ENCODE measurements around the gene NAA80. TPM values are rescaled to one million over a fixed set of nuclear protein-coding genes. Genes with fewer than 3 reads are reported as not detected.
A peak's percentile ranks its signal among the peaks of the same experiment; 100 is the strongest.

NAA80 gene
- total RNA-seq, 1 donor: 6.5 TPM

DNA sequence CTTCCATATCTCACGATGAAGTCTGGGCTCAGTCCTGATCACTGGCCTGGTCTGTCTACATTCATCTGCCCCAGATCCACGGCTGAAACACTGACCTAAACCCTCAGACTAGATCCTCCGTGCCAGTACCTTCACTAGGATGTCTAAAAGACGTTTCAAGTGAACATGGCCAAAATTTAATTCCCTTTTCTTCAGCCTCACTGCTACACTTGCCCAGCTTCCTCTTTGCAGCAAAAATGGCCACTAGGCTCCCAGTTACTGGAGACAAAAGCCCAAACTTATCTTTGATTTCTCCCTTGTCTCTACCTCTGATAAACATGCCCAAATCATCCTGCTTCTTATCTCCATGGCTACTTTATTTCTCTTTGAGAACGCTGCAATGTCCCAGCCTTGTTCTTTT lies 39.8 kb upstream of the NAA80 start:
- H3K4me3 ChIP-seq (ENCODE audit: insufficient read depth, low read length): no peak overlapping the region
- H3K4me2 ChIP-seq (ENCODE audit: insufficient read depth, low read length): peak overlapping the region; percentile 5
- TF ChIP-seq, protein P1, sequence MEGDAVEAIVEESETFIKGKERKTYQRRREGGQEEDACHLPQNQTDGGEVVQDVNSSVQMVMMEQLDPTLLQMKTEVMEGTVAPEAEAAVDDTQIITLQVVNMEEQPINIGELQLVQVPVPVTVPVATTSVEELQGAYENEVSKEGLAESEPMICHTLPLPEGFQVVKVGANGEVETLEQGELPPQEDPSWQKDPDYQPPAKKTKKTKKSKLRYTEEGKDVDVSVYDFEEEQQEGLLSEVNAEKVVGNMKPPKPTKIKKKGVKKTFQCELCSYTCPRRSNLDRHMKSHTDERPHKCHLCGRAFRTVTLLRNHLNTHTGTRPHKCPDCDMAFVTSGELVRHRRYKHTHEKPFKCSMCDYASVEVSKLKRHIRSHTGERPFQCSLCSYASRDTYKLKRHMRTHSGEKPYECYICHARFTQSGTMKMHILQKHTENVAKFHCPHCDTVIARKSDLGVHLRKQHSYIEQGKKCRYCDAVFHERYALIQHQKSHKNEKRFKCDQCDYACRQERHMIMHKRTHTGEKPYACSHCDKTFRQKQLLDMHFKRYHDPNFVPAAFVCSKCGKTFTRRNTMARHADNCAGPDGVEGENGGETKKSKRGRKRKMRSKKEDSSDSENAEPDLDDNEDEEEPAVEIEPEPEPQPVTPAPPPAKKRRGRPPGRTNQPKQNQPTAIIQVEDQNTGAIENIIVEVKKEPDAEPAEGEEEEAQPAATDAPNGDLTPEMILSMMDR (IDR thresholded peaks at IDR 0.05; ENCODE audit: extremely low read depth, low read depth, low read length): no peak
- H3K4me1 ChIP-seq (ENCODE audit: insufficient read depth, low read length): peaks cover 54% of the 10 kb centered on the region
- H3K36me3 ChIP-seq (ENCODE audit: insufficient read depth, low read length): no peaks in the 10 kb centered on the region
- no peak for DNase-seq (ENCODE audit: insufficient read length, low spot score, missing footprints)
- H4K20me1 ChIP-seq (ENCODE audit: insufficient read depth, low read length): peaks cover 20% of the 10 kb centered on the region
- peak overlapping the region; percentile 4 for H3K27ac ChIP-seq (ENCODE audit: low read depth, low read length)
- H3K27me3 ChIP-seq (ENCODE audit: insufficient read depth, low read length): no peaks in the 10 kb centered on the region
- no peak overlapping the region for H2AFZ ChIP-seq (ENCODE audit: low read length)
- H3K9me3 ChIP-seq (ENCODE audit: low read depth, low read length): no peaks in the 10 kb centered on the region
- peaks cover 60% of the 10 kb centered on the region for H3K79me2 ChIP-seq (ENCODE audit: insufficient read depth, low read length)

DNA sequence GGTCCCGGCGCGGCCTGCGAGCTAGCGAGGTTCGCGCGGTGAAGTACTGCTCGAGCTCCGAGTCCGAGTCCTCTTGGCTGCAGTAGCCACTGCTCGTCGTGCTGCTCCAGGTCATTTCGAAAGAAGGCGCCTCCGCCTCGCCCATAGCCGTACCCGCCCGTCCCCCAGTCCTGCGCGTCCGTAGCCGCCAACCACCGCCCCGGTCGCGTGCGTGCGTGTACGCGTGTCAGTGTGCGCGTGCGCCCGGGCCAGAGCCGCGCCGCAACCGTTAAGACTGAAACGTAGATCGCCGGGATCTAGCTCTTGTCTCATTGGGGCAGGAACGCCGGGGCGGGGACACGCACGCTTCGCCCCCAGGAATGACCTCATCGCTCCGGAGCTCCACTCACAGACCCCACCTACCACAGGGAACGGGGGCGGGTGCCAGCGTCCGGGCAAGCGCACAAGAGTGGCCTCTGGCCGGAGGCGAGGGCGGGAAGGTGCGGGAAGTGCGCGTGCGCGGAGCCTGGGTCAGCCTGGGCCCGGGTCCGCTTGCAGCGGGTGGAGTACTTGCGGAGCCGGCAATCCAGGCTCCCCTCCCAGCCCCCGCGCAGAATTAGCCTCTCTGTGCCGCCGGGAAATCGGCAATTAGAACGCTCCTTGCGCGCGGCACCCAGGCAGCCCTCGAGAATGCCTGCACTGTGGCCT lies 38.1 kb upstream of the NAA80 start:
- DNase-seq (ENCODE audit: insufficient read length, low spot score, missing footprints): peak; percentile 100
- H3K79me2 ChIP-seq (ENCODE audit: insufficient read depth, low read length): peaks cover 76% of the 10 kb centered on the region
- peaks cover 64% of the 10 kb centered on the region for H3K4me1 ChIP-seq (ENCODE audit: insufficient read depth, low read length)
- no peaks in the 10 kb centered on the region for H3K27me3 ChIP-seq (ENCODE audit: insufficient read depth, low read length)
- H3K9me3 ChIP-seq (ENCODE audit: low read depth, low read length): no peaks in the 10 kb centered on the region
- H3K36me3 ChIP-seq (ENCODE audit: insufficient read depth, low read length): peaks cover 2% of the 10 kb centered on the region
- peak overlapping the region; percentile 83 for H3K4me2 ChIP-seq (ENCODE audit: insufficient read depth, low read length)
- H2AFZ ChIP-seq (ENCODE audit: low read length): peak overlapping the region; percentile 88
- peaks cover 27% of the 10 kb centered on the region for H4K20me1 ChIP-seq (ENCODE audit: insufficient read depth, low read length)
- TF ChIP-seq, protein P1 (IDR thresholded peaks at IDR 0.05; ENCODE audit: extremely low read depth, low read depth, low read length): no peak
- peak overlapping the region; percentile 90 for H3K4me3 ChIP-seq (ENCODE audit: insufficient read depth, low read length)
- H3K27ac ChIP-seq (ENCODE audit: low read depth, low read length): peak overlapping the region; percentile 84

DNA sequence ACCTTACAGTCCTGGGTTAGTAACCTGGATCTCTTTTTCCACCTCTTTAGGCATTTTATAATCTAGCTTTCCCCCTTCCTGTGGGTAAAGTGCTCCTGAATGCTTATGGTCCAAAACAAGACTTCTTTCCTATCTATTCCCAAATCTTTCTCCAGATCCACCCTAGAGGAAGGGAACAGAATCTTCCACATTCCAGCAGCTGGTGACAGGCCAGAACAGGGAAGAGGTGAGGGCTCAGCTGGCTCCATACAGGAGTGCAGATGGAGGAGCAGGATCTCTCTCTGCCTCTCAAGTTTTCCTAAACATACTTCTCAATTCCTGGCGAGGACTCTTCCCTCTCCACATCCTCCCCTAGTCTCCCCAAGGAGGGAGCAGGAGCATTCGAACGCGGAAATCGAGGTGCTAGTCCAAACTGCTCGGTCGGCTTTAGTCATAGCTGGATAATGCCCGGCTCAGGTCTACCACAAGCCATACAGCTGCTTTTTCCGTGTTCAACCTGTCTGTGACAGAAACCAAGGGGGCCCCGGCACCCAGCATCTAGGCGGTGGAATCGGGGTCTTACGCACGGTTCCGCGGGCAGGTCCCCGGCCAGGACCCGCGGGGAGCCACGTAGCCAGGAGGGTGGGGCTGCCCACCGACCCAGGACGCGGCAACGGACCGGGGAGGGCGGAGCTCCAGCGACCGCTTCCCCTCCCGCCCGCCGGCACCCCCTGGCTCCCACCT lies 37.4 kb upstream of the NAA80 start:
- Histone ChIP-seq H3K79me2 (ENCODE audit: insufficient read depth, low read length) (peaks cover 83% of the 10 kb centered on the region), H3K36me3 (ENCODE audit: insufficient read depth, low read length) (peaks cover 9% of the 10 kb centered on the region), H3K27me3 (ENCODE audit: insufficient read depth, low read length) (no peaks in the 10 kb centered on the region), H4K20me1 (ENCODE audit: insufficient read depth, low read length) (peaks cover 33% of the 10 kb centered on the region), H3K4me3 (ENCODE audit: insufficient read depth, low read length) (peak overlapping the region; percentile 90), H3K4me2 (ENCODE audit: insufficient read depth, low read length) (peak overlapping the region; percentile 83), H3K4me1 (ENCODE audit: insufficient read depth, low read length) (peaks cover 64% of the 10 kb centered on the region), H2AFZ (ENCODE audit: low read length) (peak overlapping the region; percentile 25), H3K9me3 (ENCODE audit: low read depth, low read length) (no peaks in the 10 kb centered on the region), H3K27ac (ENCODE audit: low read depth, low read length) (peak overlapping the region; percentile 84)
- TF ChIP-seq, protein P1 (IDR thresholded peaks at IDR 0.05; ENCODE audit: extremely low read depth, low read depth, low read length): no peak
- peak; percentile 81 for DNase-seq (ENCODE audit: insufficient read length, low spot score, missing footprints)

Data from osteoblast (primary cell).